H1 (cell line): ENCODE measurements around the gene DEFB129. TPM values are rescaled to one million over a fixed set of nuclear protein-coding genes. Genes with fewer than 3 reads are reported as not detected.
"Not testable (repeated sequence)": the region's sequence is repeated elsewhere in the genome, so short reads cannot be mapped to it uniquely, and the experiment has no call there.

Source experiments
- CTCF ChIA-PET: fragments of 300-600 bp; sonication (Branson Sonifier 250); formaldehyde crosslinking; loops from one replicate; lab custom pipeline; 2021; ENCODE audit not compliant: partially characterized antibody; lab: Charles Lee
- POLR2A ChIA-PET: fragments of 300-600 bp; sonication (Branson Sonifier 250); formaldehyde crosslinking; loops from one replicate; lab custom pipeline; 2021; ENCODE audit warnings: inconsistent platforms; ENCODE audit not compliant: partially characterized antibody; lab: Charles Lee
- DNase-seq, 2 experiments: peaks; one replicate each; pipeline versions ENCODE4 v3.0.0 to v3.0.0-alpha.2; 2010 to 2022; ENCODE audit warnings: low spot score in 2 of 2, low read depth in 1 of 2, mixed read lengths in 1 of 2
- FAIRE-seq: peaks from 2 replicates; lab custom pipeline; 2011; peaks lifted over from hg19 to GRCh38; lab: Jason Lieb, UNC
- H2AFZ ChIP-seq: 2 replicates; pipeline ENCODE4 v1.8.1; 2012; ENCODE audit warnings: low read length, inconsistent platforms
- H2AK5ac ChIP-seq: 2 replicates; pipeline ENCODE4 v1.6.1; 2013; ENCODE audit warnings: low read depth, low read length
- H2BK120ac ChIP-seq: replicated peaks from 2 replicates; pipeline ENCODE3; 2013; ENCODE audit warnings: low read depth, low read length, inconsistent platforms
- H2BK12ac ChIP-seq: 2 replicates; pipeline ENCODE4 v1.6.1; 2013; ENCODE audit warnings: low read depth, low read length
- H2BK15ac ChIP-seq: 2 replicates; pipeline ENCODE4 v1.6.1; 2013; ENCODE audit warnings: low read length
- H2BK20ac ChIP-seq: 2 replicates; pipeline ENCODE4 v1.6.1; 2013; ENCODE audit warnings: low read length
- H2BK5ac ChIP-seq: 2 replicates; pipeline ENCODE4 v1.6.1; 2013; ENCODE audit warnings: low read depth, low read length
- H3K14ac ChIP-seq: 2 replicates; pipeline ENCODE4 v1.6.1; 2013; ENCODE audit warnings: inconsistent platforms; ENCODE audit not compliant: insufficient read length
- H3K18ac ChIP-seq: 2 replicates; pipeline ENCODE4 v1.6.1; 2013; ENCODE audit warnings: low read length; ENCODE audit errors: extremely low read depth
- H3K23ac ChIP-seq: 2 replicates; pipeline ENCODE4 v1.6.1; 2013; ENCODE audit warnings: inconsistent platforms; ENCODE audit not compliant: insufficient read length
- H3K23me2 ChIP-seq: 2 replicates; pipeline ENCODE4 v1.6.1; 2013; ENCODE audit warnings: low read depth, low read length
- H3K27ac ChIP-seq: 2 replicates; pipeline ENCODE4 v1.6.1; 2011; ENCODE audit warnings: low read depth, low read length, inconsistent platforms
- H3K27me3 ChIP-seq, 4 experiments: replicated peaks in 1 of 4; 1 replicate in 1 of 4; 2 replicates in 3 of 4; pipeline versions ENCODE4 v1.6.1 to v1.8.1; 2011 to 2013; ENCODE audit warnings: low read length in 3 of 4, mild to moderate bottlenecking in 3 of 4, inconsistent platforms in 2 of 4, mixed read lengths in 2 of 4, moderate library complexity in 1 of 4; ENCODE audit not compliant: control insufficient read depth in 3 of 4, insufficient read depth in 3 of 4; ENCODE audit errors: extremely low read depth in 1 of 4
- H3K36me3 ChIP-seq, 4 experiments: 2 replicates each; pipeline versions ENCODE4 v1.6.1 to v1.8.1; 2011 to 2013; ENCODE audit warnings: mild to moderate bottlenecking in 4 of 4, low read length in 3 of 4, moderate library complexity in 2 of 4, control low read depth in 1 of 4, inconsistent platforms in 1 of 4; ENCODE audit not compliant: insufficient read depth in 4 of 4, control insufficient read depth in 2 of 4
- H3K4ac ChIP-seq: replicated peaks from 2 replicates; pipeline ENCODE3; 2013; ENCODE audit warnings: low read length, low read depth, mixed read lengths, inconsistent platforms; ENCODE audit not compliant: insufficient read length
- H3K4me1 ChIP-seq, 4 experiments: replicated peaks in 1 of 4; 1 replicate in 1 of 4; 2 replicates in 3 of 4; pipeline versions ENCODE4 v1.6.1 to v1.8.1; 2011 to 2013; ENCODE audit warnings: low read length in 3 of 4, inconsistent platforms in 2 of 4, mixed read lengths in 1 of 4; ENCODE audit not compliant: insufficient read depth in 4 of 4, control insufficient read depth in 3 of 4
- H3K4me2 ChIP-seq, 2 experiments: 2 replicates each; pipeline versions ENCODE4 v1.6.1 to v1.8.1; 2011 to 2013; ENCODE audit warnings: low read depth in 2 of 2, low read length in 2 of 2, control low read depth in 1 of 2, inconsistent platforms in 1 of 2, mild to moderate bottlenecking in 1 of 2; ENCODE audit not compliant: insufficient read depth in 1 of 2
- H3K4me3 ChIP-seq, 4 experiments: fragments of 200-600, 300-600 bp in 1 of 4; sonication (generic), shearing (Covaris generic), sonication (Bioruptor Twin) in 1 of 4; 2 replicates each; pipeline versions ENCODE4 v1.5.1 to v1.8.1; 2011 to 2016; ENCODE audit warnings: low read length in 4 of 4, low read depth in 3 of 4, control low read depth in 2 of 4, inconsistent platforms in 2 of 4, mild to moderate bottlenecking in 2 of 4, mixed read lengths in 1 of 4, moderate library complexity in 1 of 4; ENCODE audit not compliant: insufficient read depth in 2 of 4; ENCODE audit errors: extremely low read depth in 1 of 4
- H3K56ac ChIP-seq: replicated peaks from 2 replicates; pipeline ENCODE3; 2013; ENCODE audit warnings: low read depth, mild to moderate bottlenecking, mixed read lengths, low read length, inconsistent platforms; ENCODE audit not compliant: insufficient read length
- H3K79me1 ChIP-seq: 2 replicates; pipeline ENCODE4 v1.6.1; 2013; ENCODE audit warnings: low read depth, low read length, control low read depth
- H3K79me2 ChIP-seq, 2 experiments: 2 replicates each; pipeline versions ENCODE4 v1.6.1 to v1.8.1; 2012 to 2013; ENCODE audit warnings: low read length in 2 of 2, mild to moderate bottlenecking in 2 of 2, inconsistent platforms in 1 of 2; ENCODE audit not compliant: insufficient read depth in 2 of 2, control insufficient read depth in 1 of 2
- H3K9ac ChIP-seq, 4 experiments: replicated peaks in 1 of 4; 1 replicate in 1 of 4; 2 replicates in 3 of 4; pipeline versions ENCODE4 v1.6.1 to v1.8.1; 2011 to 2013; ENCODE audit warnings: low read depth in 3 of 4, low read length in 3 of 4, control low read depth in 2 of 4, mild to moderate bottlenecking in 2 of 4, moderate library complexity in 2 of 4, inconsistent platforms in 1 of 4; ENCODE audit errors: extremely low read depth in 1 of 4
- H3K9me3 ChIP-seq, 2 experiments: 2 replicates each; pipeline versions ENCODE4 v1.6.1 to v1.8.1; 2012 to 2013; ENCODE audit warnings: mild to moderate bottlenecking in 2 of 2, moderate library complexity in 2 of 2, control low read depth in 1 of 2, inconsistent platforms in 1 of 2, low read depth in 1 of 2, low read length in 1 of 2, mixed read lengths in 1 of 2; ENCODE audit not compliant: insufficient read depth in 2 of 2
- H4K20me1 ChIP-seq, 2 experiments: replicated peaks in 1 of 2; 2 replicates each; pipeline versions ENCODE3 to v1.8.1; 2011 to 2013; ENCODE audit warnings: inconsistent platforms in 2 of 2, low read length in 2 of 2, mild to moderate bottlenecking in 1 of 2; ENCODE audit not compliant: insufficient read depth in 2 of 2, control insufficient read depth in 1 of 2
- H4K5ac ChIP-seq: 2 replicates; pipeline ENCODE4 v1.6.1; 2013; ENCODE audit warnings: low read length, low read depth, mixed read lengths, inconsistent platforms; ENCODE audit not compliant: insufficient read length
- H4K8ac ChIP-seq: 2 replicates; pipeline ENCODE4 v1.8.0; 2013; ENCODE audit warnings: mild to moderate bottlenecking, moderate library complexity, low read length, inconsistent platforms; ENCODE audit not compliant: insufficient read depth; ENCODE audit errors: extremely low read depth
- H4K91ac ChIP-seq: replicated peaks from 2 replicates; pipeline ENCODE3; 2013; ENCODE audit warnings: low read length, mixed read lengths, inconsistent platforms; ENCODE audit not compliant: insufficient read length
- WGBS, 2 experiments: shearing (Covaris generic) in 1 of 2; methylation state at CpG; one replicate each; pipeline versions ENCODE4 v1.1.6 to v1.1.7; 2013 to 2015; ENCODE audit warnings: low lambda C conversion rate in 2 of 2, mixed read lengths in 2 of 2, inconsistent platforms in 1 of 2, low coverage in 1 of 2, missing lambda C conversion rate in 1 of 2; ENCODE audit not compliant: insufficient replicate concordance in 2 of 2, insufficient coverage in 1 of 2, insufficient read length in 1 of 2; ENCODE audit errors: extremely low coverage in 1 of 2, missing lambda C conversion rate in 1 of 2; 5-methylcytosine and 5-hydroxymethylcytosine counted together
- polyA plus RNA-seq, 7 experiments: library from polyadenylated mRNA; depleted of rRNA in 3 of 7; stranded (reverse) in 5 of 7; unstranded in 2 of 7; fragments of >200 nt in 5 of 7; fragments of 200-250 nt in 2 of 7; gene quantifications; 1 replicate in 5 of 7; 2 replicates in 1 of 7; 4 replicates in 1 of 7; pipeline versions ENCODE4 v1.2.1 to v1.2.3, GENCODE V29; 2011 to 2013; ENCODE audit warnings: missing spikeins in 2 of 7, mixed read lengths in 2 of 7
- total RNA-seq: library from RNA; stranded (reverse); fragmentation: NEBNext Ultra II Directional; extraction: Animal tissue kit (Norgen Biotek cat#: 25700); gene quantifications from 2 replicates; pipeline ENCODE4 v1.2.1, GENCODE V29; 2021

Gene DEFB129
- total and polyA plus RNA-seq, 2 of the 8 experiments (the other 6 are each of a cell fraction or from before 2014, with no cell fraction given), result not detected

DNA sequence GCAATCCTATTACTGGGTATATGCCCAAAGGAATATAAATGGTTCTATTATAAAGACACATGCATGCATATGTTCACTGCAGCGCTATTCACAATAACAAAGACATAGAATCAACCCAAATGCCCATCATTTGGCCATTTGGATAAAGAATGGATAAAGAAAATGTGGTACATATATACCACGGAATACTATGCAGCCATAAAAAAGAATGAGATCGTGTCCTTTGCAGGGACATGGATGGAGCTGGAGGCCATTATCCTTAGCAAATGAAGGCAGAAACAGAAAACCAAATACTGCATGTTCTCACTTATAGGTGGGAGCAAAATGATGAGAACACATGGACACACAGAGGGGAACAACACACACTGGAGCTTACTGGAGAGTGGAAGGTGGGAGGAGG is 1.2 kb upstream of the DEFB129 start:
- H3K56ac ChIP-seq, POLR2A ChIA-PET, H4K8ac ChIP-seq, H3K27ac ChIP-seq, H3K4me2 ChIP-seq, H2AK5ac ChIP-seq, H4K5ac ChIP-seq, H3K36me3 ChIP-seq, H3K4me3 ChIP-seq, H3K23me2 ChIP-seq, H4K91ac ChIP-seq, H3K4ac ChIP-seq, DNase-seq, H3K23ac ChIP-seq, H3K79me2 ChIP-seq, H3K27me3 ChIP-seq, H3K18ac ChIP-seq, H4K20me1 ChIP-seq, H2BK120ac ChIP-seq, H3K9ac ChIP-seq, H2AFZ ChIP-seq, FAIRE-seq, H3K4me1 ChIP-seq, H3K14ac ChIP-seq, H2BK5ac ChIP-seq, H2BK12ac ChIP-seq, H2BK20ac ChIP-seq, H3K79me1 ChIP-seq, H2BK15ac ChIP-seq: not testable (repeated sequence)
- peaks cover 7 to 18% of the 10 kb centered on the region in 2 experiments for H3K9me3 ChIP-seq
- CTCF ChIA-PET, result interaction anchor here (1.3 kb wide), 1 partner anchor 10 kb away, joined by 5 read pairs; no protein-coding TSS in a partner anchor
- WGBS, 2 experiments, result 56% methylated on average over 3 of the region's 3 CpGs; no CpG with 5 or more reads in 1 of the 2 experiments
